Measurements from ENCODE around the gene LSM14B.

The LSM14B gene

DNA sequence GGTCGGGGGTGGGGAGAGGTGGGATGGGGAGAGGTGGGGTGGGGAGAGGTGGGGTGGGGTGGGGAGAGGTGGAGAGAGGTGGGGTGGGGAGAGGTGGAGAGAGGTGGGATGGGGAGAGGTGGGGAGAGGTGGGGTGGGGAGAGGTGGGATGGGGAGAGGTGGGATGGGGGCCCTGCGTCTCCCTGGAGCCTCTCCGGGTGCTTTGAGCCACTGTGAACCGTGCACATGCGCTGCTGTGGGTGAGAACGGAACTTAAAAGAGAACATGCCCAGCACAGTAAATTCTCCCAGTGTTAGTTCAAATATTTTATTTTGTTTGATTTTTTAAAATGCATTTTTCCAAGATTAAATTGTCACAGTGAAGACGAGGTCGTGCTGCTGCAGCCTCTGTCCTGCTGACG, 38.0 kb downstream of the LSM14B start:
- Histone ChIP-seq H3K4me1 (ENCODE audit: control extremely low read depth in 1 of 4, control insufficient read depth in 4 of 4, insufficient read depth in 4 of 4, low read length in 3 of 4) (peaks cover 0 to 6% (median 2%) of the 10 kb centered on the region in 4 experiments), H3K9me3 (ENCODE audit: control extremely low read depth in 1 of 5, control insufficient read depth in 4 of 5, insufficient read depth in 2 of 5, low read depth in 1 of 5, low read length in 4 of 5) (no peaks in the 10 kb centered on the region), H3K27ac (ENCODE audit: insufficient read depth in 1 of 2, low read depth in 1 of 2, low read length in 2 of 2, poor library complexity in 1 of 2, severe bottlenecking in 2 of 2) (no peak overlapping the region), H3K4me3 (ENCODE audit: control insufficient read depth in 1 of 7, extremely low read depth in 1 of 7, insufficient read depth in 4 of 7, low read depth in 2 of 7, low read length in 6 of 7) (no peak overlapping the region), H3K27me3 (replicated peaks in 2 of 5; ENCODE audit: control insufficient read depth in 4 of 5, insufficient read depth in 5 of 5, low read length in 4 of 5) (no peaks in the 10 kb centered on the region), H3K36me3 (ENCODE audit: control insufficient read depth in 4 of 4, insufficient read depth in 4 of 4, low read length in 3 of 4) (peaks cover 3 to 69% (median 38%) of the 10 kb centered on the region in 4 experiments)
- WGBS (ENCODE audit: insufficient coverage), result 95% methylated on average over 6 of the region's 9 CpGs
- DNase-seq, result no peak
- CTCF ChIA-PET, result no interaction called here
- POLR2A ChIA-PET, result no interaction called here

DNA sequence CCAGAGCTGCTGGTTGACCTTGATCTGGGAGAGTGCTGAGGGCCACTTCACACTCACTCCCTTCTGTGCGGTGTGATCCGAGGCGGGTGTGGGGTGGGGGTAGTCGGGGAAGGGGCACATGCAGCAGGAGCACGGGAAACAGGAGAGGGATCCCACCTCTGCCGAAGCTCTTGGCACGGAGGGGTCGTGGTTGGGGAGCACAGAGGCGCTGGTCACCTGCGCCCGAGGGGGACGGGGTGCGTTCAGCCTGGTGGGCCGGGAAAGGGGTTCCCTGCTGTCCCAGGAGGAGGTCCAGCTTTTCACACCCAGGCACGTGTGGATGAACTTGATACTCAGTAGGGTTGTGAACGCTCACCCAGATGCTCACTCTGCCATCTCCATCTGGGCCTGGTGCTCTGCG, 38.6 kb downstream of the LSM14B start:
- H3K27me3 ChIP-seq (replicated peaks in 2 of 5; ENCODE audit: control insufficient read depth in 4 of 5, insufficient read depth in 5 of 5, low read length in 4 of 5), result no peaks in the 10 kb centered on the region
- POLR2A ChIA-PET, result no interaction called here
- peaks cover 4 to 69% (median 44%) of the 10 kb centered on the region in 4 experiments for H3K36me3 ChIP-seq (ENCODE audit: control insufficient read depth in 4 of 4, insufficient read depth in 4 of 4, low read length in 3 of 4)
- peaks cover 0 to 6% (median 2%) of the 10 kb centered on the region in 4 experiments for H3K4me1 ChIP-seq (ENCODE audit: control extremely low read depth in 1 of 4, control insufficient read depth in 4 of 4, insufficient read depth in 4 of 4, low read length in 3 of 4)
- CTCF ChIA-PET, result no interaction called here
- 97% methylated on average over 14 of the region's 17 CpGs for WGBS (ENCODE audit: insufficient coverage)
- DNase-seq, result no peak
- H3K9me3 ChIP-seq (ENCODE audit: control extremely low read depth in 1 of 5, control insufficient read depth in 4 of 5, insufficient read depth in 2 of 5, low read depth in 1 of 5, low read length in 4 of 5), result no peaks in the 10 kb centered on the region
- no peak overlapping the region for H3K4me3 ChIP-seq (ENCODE audit: control insufficient read depth in 1 of 7, extremely low read depth in 1 of 7, insufficient read depth in 4 of 7, low read depth in 2 of 7, low read length in 6 of 7)
- H3K27ac ChIP-seq (ENCODE audit: insufficient read depth in 1 of 2, low read depth in 1 of 2, low read length in 2 of 2, poor library complexity in 1 of 2, severe bottlenecking in 2 of 2), result no peak overlapping the region

DNA sequence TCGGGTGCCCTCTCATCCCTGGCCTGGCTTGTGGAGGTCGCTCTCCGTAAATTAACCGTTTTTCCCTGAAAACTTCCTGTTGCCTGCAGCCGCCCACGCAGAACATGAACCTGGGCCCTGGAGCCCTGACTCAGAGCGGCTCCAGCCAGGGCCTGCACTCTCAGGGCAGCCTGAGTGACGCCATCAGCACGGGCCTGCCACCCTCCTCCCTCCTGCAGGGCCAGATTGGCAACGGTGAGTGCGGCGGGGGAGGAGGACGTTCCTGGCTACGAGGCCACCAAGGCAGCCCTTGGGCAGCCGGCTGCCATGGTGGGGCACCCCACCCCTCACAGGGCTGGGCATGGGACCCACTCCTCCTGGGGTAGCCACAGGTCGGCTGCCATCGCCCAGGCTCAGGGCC, 39.1 kb downstream of the LSM14B start:
- Histone ChIP-seq H3K27ac (ENCODE audit: insufficient read depth in 1 of 2, low read depth in 1 of 2, low read length in 2 of 2, poor library complexity in 1 of 2, severe bottlenecking in 2 of 2) (no peak overlapping the region), H3K27me3 (replicated peaks in 2 of 5; ENCODE audit: control insufficient read depth in 4 of 5, insufficient read depth in 5 of 5, low read length in 4 of 5) (no peaks in the 10 kb centered on the region), H3K4me3 (ENCODE audit: control insufficient read depth in 1 of 7, extremely low read depth in 1 of 7, insufficient read depth in 4 of 7, low read depth in 2 of 7, low read length in 6 of 7) (no peak overlapping the region), H3K9me3 (ENCODE audit: control extremely low read depth in 1 of 5, control insufficient read depth in 4 of 5, insufficient read depth in 2 of 5, low read depth in 1 of 5, low read length in 4 of 5) (no peaks in the 10 kb centered on the region), H3K4me1 (ENCODE audit: control extremely low read depth in 1 of 4, control insufficient read depth in 4 of 4, insufficient read depth in 4 of 4, low read length in 3 of 4) (peaks cover 0 to 6% (median 2%) of the 10 kb centered on the region in 4 experiments), H3K36me3 (ENCODE audit: control insufficient read depth in 4 of 4, insufficient read depth in 4 of 4, low read length in 3 of 4) (peaks cover 4 to 74% (median 47%) of the 10 kb centered on the region in 4 experiments)
- DNase-seq, result no peak
- ChIA-PET CTCF (no interaction called here), POLR2A (interaction anchor here (0.6 kb wide), 1 partner anchor 147 kb away, joined by 3 read pairs; no protein-coding TSS in a partner anchor)
- 95% methylated on average over 10 of the region's 17 CpGs for WGBS (ENCODE audit: insufficient coverage)

GRCh38 chr20:62162765-62163484, 40.6 kb downstream of the LSM14B start:
- Histone ChIP-seq H3K27me3 (replicated peaks in 2 of 5; ENCODE audit: control insufficient read depth in 4 of 5, insufficient read depth in 5 of 5, low read length in 4 of 5) (no peaks in the 10 kb centered on the region), H3K9me3 (ENCODE audit: control extremely low read depth in 1 of 5, control insufficient read depth in 4 of 5, insufficient read depth in 2 of 5, low read depth in 1 of 5, low read length in 4 of 5) (no peaks in the 10 kb centered on the region), H3K4me1 (ENCODE audit: control extremely low read depth in 1 of 4, control insufficient read depth in 4 of 4, insufficient read depth in 4 of 4, low read length in 3 of 4) (no peaks in the 10 kb centered on the region), H3K27ac (ENCODE audit: insufficient read depth in 1 of 2, low read depth in 1 of 2, low read length in 2 of 2, poor library complexity in 1 of 2, severe bottlenecking in 2 of 2) (no peak overlapping the region), H3K36me3 (ENCODE audit: control insufficient read depth in 4 of 4, insufficient read depth in 4 of 4, low read length in 3 of 4) (peaks cover 4 to 80% (median 51%) of the 10 kb centered on the region in 4 experiments), H3K4me3 (ENCODE audit: control insufficient read depth in 1 of 7, extremely low read depth in 1 of 7, insufficient read depth in 4 of 7, low read depth in 2 of 7, low read length in 6 of 7) (no peak overlapping the region)
- ChIA-PET POLR2A (interaction anchor here (1.3 to 1.7 kb wide), 2 partner anchors 9 to 19 kb away, joined by 4 to 6 read pairs; partner anchors contain the start of genes PSMA7 and SS18L1), CTCF (interaction anchor here (0.6 to 1.4 kb wide), 2 partner anchors 25 to 32 kb away, joined by 3 read pairs; no protein-coding TSS in a partner anchor)
- WGBS (ENCODE audit: insufficient coverage), result 96% methylated on average over 35 of the region's 38 CpGs
- no peak for DNase-seq

GRCh38 chr20:62163485-62163865, 41.2 kb downstream of the LSM14B start:
- Histone ChIP-seq H3K4me3 (ENCODE audit: control insufficient read depth in 1 of 7, extremely low read depth in 1 of 7, insufficient read depth in 4 of 7, low read depth in 2 of 7, low read length in 6 of 7) (no peak overlapping the region), H3K36me3 (ENCODE audit: control insufficient read depth in 4 of 4, insufficient read depth in 4 of 4, low read length in 3 of 4) (peaks cover 6 to 82% (median 53%) of the 10 kb centered on the region in 4 experiments), H3K4me1 (ENCODE audit: control extremely low read depth in 1 of 4, control insufficient read depth in 4 of 4, insufficient read depth in 4 of 4, low read length in 3 of 4) (no peaks in the 10 kb centered on the region), H3K27ac (ENCODE audit: insufficient read depth in 1 of 2, low read depth in 1 of 2, low read length in 2 of 2, poor library complexity in 1 of 2, severe bottlenecking in 2 of 2) (no peak overlapping the region), H3K27me3 (replicated peaks in 2 of 5; ENCODE audit: control insufficient read depth in 4 of 5, insufficient read depth in 5 of 5, low read length in 4 of 5) (no peaks in the 10 kb centered on the region), H3K9me3 (ENCODE audit: control extremely low read depth in 1 of 5, control insufficient read depth in 4 of 5, insufficient read depth in 2 of 5, low read depth in 1 of 5, low read length in 4 of 5) (no peaks in the 10 kb centered on the region)
- ChIA-PET POLR2A (interaction anchor here (1.3 to 1.7 kb wide), 2 partner anchors 8 to 20 kb away, joined by 4 to 6 read pairs; partner anchors contain the start of genes PSMA7 and SS18L1), CTCF (interaction anchor here (1.4 kb wide), 1 partner anchor 32 kb away, joined by 3 read pairs; no protein-coding TSS in a partner anchor)
- WGBS (ENCODE audit: insufficient coverage), result 98% methylated on average over 25 of the region's 25 CpGs
- DNase-seq, result no peak

- H3K4me1 ChIP-seq (ENCODE audit: control extremely low read depth in 1 of 4, control insufficient read depth in 4 of 4, insufficient read depth in 4 of 4, low read length in 3 of 4), result no peaks in the 10 kb centered on the region
- ChIA-PET CTCF (interaction anchor here (1.1 to 1.4 kb wide), 3 partner anchors 12 to 33 kb away, joined by 3 read pairs; no protein-coding TSS in a partner anchor), POLR2A (no interaction called here)
- H3K36me3 ChIP-seq (ENCODE audit: control insufficient read depth in 4 of 4, insufficient read depth in 4 of 4, low read length in 3 of 4), result peaks cover 4 to 82% (median 55%) of the 10 kb centered on the region in 4 experiments
- no peak for DNase-seq
- H3K4me3 ChIP-seq (ENCODE audit: control insufficient read depth in 1 of 7, extremely low read depth in 1 of 7, insufficient read depth in 4 of 7, low read depth in 2 of 7, low read length in 6 of 7), result no peak overlapping the region
- H3K27me3 ChIP-seq (replicated peaks in 2 of 5; ENCODE audit: control insufficient read depth in 4 of 5, insufficient read depth in 5 of 5, low read length in 4 of 5), result no peaks in the 10 kb centered on the region
- no peak overlapping the region for H3K27ac ChIP-seq (ENCODE audit: insufficient read depth in 1 of 2, low read depth in 1 of 2, low read length in 2 of 2, poor library complexity in 1 of 2, severe bottlenecking in 2 of 2)
- H3K9me3 ChIP-seq (ENCODE audit: control extremely low read depth in 1 of 5, control insufficient read depth in 4 of 5, insufficient read depth in 2 of 5, low read depth in 1 of 5, low read length in 4 of 5), result no peaks in the 10 kb centered on the region
- 99% methylated on average over 23 of the region's 29 CpGs for whole genome bisulfite sequencing (ENCODE audit: insufficient coverage)
These were observed 41.9 kb downstream of the LSM14B start for GRCh38 chr20:62163986-62164762.

All from common myeloid progenitor, CD34-positive (primary cell).